GM21526 (cell line): Measurements from ENCODE around the gene SNX13.

Source experiments
- ATAC-seq: cut with Tn5 transposase; IDR thresholded peaks from one replicate; pipeline ENCODE4 v1.9.1; 2021; ENCODE audit warnings: moderate library complexity; ENCODE audit not compliant: unreplicated experiment, low FRiP score

The SNX13 gene

GRCh38 chr7:17940302-17940883 is at the start of gene SNX13:
TSS of gene SNX13 (minus strand) at chr7:17940494. CDS start at chr7:17940295, 199 bp downstream.
- ATAC-seq: peak; percentile 96

- no peak for ATAC-seq
These were observed 49.3 kb upstream of the SNX13 start for GRCh38 chr7:17989546-17989945.

GRCh38 chr7:17988858-17989257 is 48.6 kb upstream of the SNX13 start:
- no peak for ATAC-seq

- no peak for ATAC-seq
These were observed 47.8 kb upstream of the SNX13 start for GRCh38 chr7:17988141-17988540.

- no peak for ATAC-seq
These were observed 46.6 kb upstream of the SNX13 start for GRCh38 chr7:17986851-17987250.

GRCh38 chr7:17985473-17986239 is 45.4 kb upstream of the SNX13 start:
- ATAC-seq: no peak

- ATAC-seq: no peak
These were observed 44.0 kb upstream of the SNX13 start for GRCh38 chr7:17984288-17984687.

- ATAC-seq: no peak
These were observed 43.1 kb upstream of the SNX13 start for GRCh38 chr7:17983221-17984062.

- no peak for ATAC-seq
These were observed 36.7 kb upstream of the SNX13 start for GRCh38 chr7:17976952-17977351.

GRCh38 chr7:17971411-17971810 is 31.1 kb upstream of the SNX13 start:
- ATAC-seq: no peak

GRCh38 chr7:17968791-17969715 is 28.8 kb upstream of the SNX13 start:
- no peak for ATAC-seq

GRCh38 chr7:17966706-17967105 is 26.4 kb upstream of the SNX13 start:
- ATAC-seq: no peak

GRCh38 chr7:17965603-17966002 is 25.3 kb upstream of the SNX13 start:
- no peak for ATAC-seq

- no peak for ATAC-seq
These were observed 23.0 kb upstream of the SNX13 start for GRCh38 chr7:17963281-17963680.

- ATAC-seq: no peak
These were observed 22.4 kb upstream of the SNX13 start for GRCh38 chr7:17962652-17963051.

- no peak for ATAC-seq
These were observed 17.6 kb upstream of the SNX13 start for GRCh38 chr7:17957871-17958270.

GRCh38 chr7:17952387-17952786 is 12.1 kb upstream of the SNX13 start:
- ATAC-seq: peak; percentile 100

- ATAC-seq: no peak
These were observed 11.5 kb upstream of the SNX13 start for GRCh38 chr7:17951742-17952254.

- no peak for ATAC-seq
These were observed 8.4 kb upstream of the SNX13 start for GRCh38 chr7:17948526-17949238.
